ENCODE data around the gene THAP11. TPM values are rescaled to one million over a fixed set of nuclear protein-coding genes. Genes with fewer than 3 reads are reported as not detected.

Gene THAP11
- total and polyA plus RNA-seq, 2 of the 4 experiments (the other 2 are of a cell fraction): 13.3 to 14.5 TPM

GRCh38 chr16:67801241-67801640 is 40.9 kb upstream of the THAP11 start:
- Histone ChIP-seq H4K8ac (ENCODE audit: low read depth in 2 of 2, low read length in 2 of 2) (no peak overlapping the region), H4K20me1 (ENCODE audit: insufficient read depth, low read length) (peaks cover 32% of the 10 kb centered on the region), H3K56ac (ENCODE audit: extremely low read depth, insufficient read depth, low read length) (no peak overlapping the region), H2AK9ac (replicated peaks; ENCODE audit: low read depth, low read length, poor library complexity) (no peak overlapping the region), H3K27me3 (ENCODE audit: control insufficient read depth, insufficient read depth, low read length) (no peaks in the 10 kb centered on the region), H3K9me3 (ENCODE audit: control insufficient read depth, insufficient read depth, low read length) (no peaks in the 10 kb centered on the region), H4K91ac (ENCODE audit: insufficient read depth, low read depth, low read length) (no peak overlapping the region), H2BK5ac (ENCODE audit: low read depth, low read length, poor library complexity, severe bottlenecking) (no peak overlapping the region), H3K36me3 (ENCODE audit: control insufficient read depth, insufficient read depth, low read length) (peaks cover 14% of the 10 kb centered on the region), H3K9ac (ENCODE audit: low read depth, low read length) (no peak overlapping the region), H3K79me1 (ENCODE audit: low read depth in 1 of 2, low read length in 2 of 2) (peaks cover 39 to 84% of the 10 kb centered on the region in 2 experiments), H2AFZ (replicated peaks; ENCODE audit: low read length, poor library complexity) (no peak overlapping the region), H2AK5ac (ENCODE audit: low read depth, low read length) (no peak overlapping the region), H3K4me3 (ENCODE audit: insufficient read depth, low read depth, low read length) (no peak overlapping the region), H3K4ac (ENCODE audit: low read depth, low read length) (no peak overlapping the region), H2BK120ac (ENCODE audit: low read depth, low read length) (no peak overlapping the region), H4K5ac (ENCODE audit: low read depth, low read length) (no peak overlapping the region), H3K27ac (ENCODE audit: insufficient read depth, low read length) (no peak overlapping the region), H3K14ac (replicated peaks; ENCODE audit: low read depth, low read length) (no peak overlapping the region), H3K23ac (ENCODE audit: low read depth, low read length) (no peak overlapping the region; the same call in 1 of the 2 replicates), H3K4me2 (ENCODE audit: low read depth, low read length) (no peak overlapping the region), H2BK20ac (ENCODE audit: low read depth, low read length) (no peak overlapping the region), H3K9me1 (ENCODE audit: insufficient read depth, low read length) (peaks cover 18% of the 10 kb centered on the region), H3K18ac (ENCODE audit: low read depth, low read length) (no peak overlapping the region), H3K4me1 (ENCODE audit: control insufficient read depth, insufficient read depth, low read length) (peaks cover 6% of the 10 kb centered on the region), H2BK15ac (ENCODE audit: low read depth, low read length) (no peak overlapping the region)
- intact Hi-C loops (cut with micrococcal nuclease): loop anchor here (10.0 kb wide), 1 partner anchor 276 kb away; the partner anchor contains the start of gene RIPOR1
- in situ Hi-C loops (cut with MboI; ENCODE audit: low sequenced_read_pairs): no loop called here
- TF ChIP-seq, protein P1, sequence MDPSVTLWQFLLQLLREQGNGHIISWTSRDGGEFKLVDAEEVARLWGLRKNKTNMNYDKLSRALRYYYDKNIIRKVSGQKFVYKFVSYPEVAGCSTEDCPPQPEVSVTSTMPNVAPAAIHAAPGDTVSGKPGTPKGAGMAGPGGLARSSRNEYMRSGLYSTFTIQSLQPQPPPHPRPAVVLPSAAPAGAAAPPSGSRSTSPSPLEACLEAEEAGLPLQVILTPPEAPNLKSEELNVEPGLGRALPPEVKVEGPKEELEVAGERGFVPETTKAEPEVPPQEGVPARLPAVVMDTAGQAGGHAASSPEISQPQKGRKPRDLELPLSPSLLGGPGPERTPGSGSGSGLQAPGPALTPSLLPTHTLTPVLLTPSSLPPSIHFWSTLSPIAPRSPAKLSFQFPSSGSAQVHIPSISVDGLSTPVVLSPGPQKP (IDR thresholded peaks at IDR 0.05; ENCODE audit: borderline replicate concordance, low read depth, low read length): no peak
- TF ChIP-seq MAZ (IDR thresholded peaks at IDR 0.05; ENCODE audit: borderline replicate concordance, low read depth, low read length) (no peak), RFX5 (IDR thresholded peaks at IDR 0.05; ENCODE audit: low read depth, low read length) (no peak), RAD21 (IDR thresholded peaks at IDR 0.05; ENCODE audit: low read length) (no peak), CTCF (conservative IDR thresholded peaks at IDR 0.05; ENCODE audit: low read depth, low read length) (no peak), MXI1 (IDR thresholded peaks at IDR 0.05; ENCODE audit: borderline replicate concordance, low read depth, low read length) (no peak), CEBPB (IDR thresholded peaks at IDR 0.05; ENCODE audit: low read depth, low read length) (no peak), NFE2L2 (IDR thresholded peaks at IDR 0.05; ENCODE audit: low read depth, low read length) (no peak), BHLHE40 (IDR thresholded peaks at IDR 0.05; ENCODE audit: low read depth, low read length) (no peak), CHD1 (IDR thresholded peaks at IDR 0.05; ENCODE audit: low read depth, low read length) (no peak), SMC3 (IDR thresholded peaks at IDR 0.05; ENCODE audit: low read depth, low read length) (no peak)
- TF ChIP-seq, protein P2, sequence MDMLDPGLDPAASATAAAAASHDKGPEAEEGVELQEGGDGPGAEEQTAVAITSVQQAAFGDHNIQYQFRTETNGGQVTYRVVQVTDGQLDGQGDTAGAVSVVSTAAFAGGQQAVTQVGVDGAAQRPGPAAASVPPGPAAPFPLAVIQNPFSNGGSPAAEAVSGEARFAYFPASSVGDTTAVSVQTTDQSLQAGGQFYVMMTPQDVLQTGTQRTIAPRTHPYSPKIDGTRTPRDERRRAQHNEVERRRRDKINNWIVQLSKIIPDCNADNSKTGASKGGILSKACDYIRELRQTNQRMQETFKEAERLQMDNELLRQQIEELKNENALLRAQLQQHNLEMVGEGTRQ (IDR thresholded peaks at IDR 0.05; ENCODE audit: low read depth, low read length): no peak
- no TSS peak for BruUV-seq (replicated peaks)
- ChIA-PET CTCF (no interaction called here), POLR2A (ENCODE audit: unreplicated experiment) (no interaction called here)
- no peak for DNase-seq
- WGBS, 2 experiments (ENCODE audit: extremely low coverage in 2 of 2, insufficient read length in 1 of 2): no CpG with 5 or more reads among the region's 1 CpG
- dilution Hi-C loops (cut with HindIII; ENCODE audit: low sequenced_read_pairs, unreplicated experiment): no loop called here
- ATAC-seq (ENCODE audit: low read depth): no peak
